Mesendoderm (in vitro differentiated cells): Measurements from ENCODE around the gene IMPACT. TPM values are rescaled to one million over a fixed set of nuclear protein-coding genes. Genes with fewer than 3 reads are reported as not detected.

Experiments
- DNase-seq: peaks from one replicate; pipeline ENCODE4 v3.0.0; 2013
- H2AK5ac ChIP-seq: 2 replicates; pipeline ENCODE4 v1.6.1; 2013; ENCODE audit warnings: low read length, inconsistent platforms
- H2BK120ac ChIP-seq: 2 replicates; pipeline ENCODE4 v1.6.1; 2013; ENCODE audit warnings: low read depth, mild to moderate bottlenecking, low read length, moderate library complexity, mixed read lengths
- H2BK15ac ChIP-seq: replicated peaks from 2 replicates; pipeline ENCODE4 v1.6.1; 2013; ENCODE audit warnings: low read depth, mild to moderate bottlenecking, moderate library complexity
- H2BK5ac ChIP-seq: 2 replicates; pipeline ENCODE4 v1.6.1; 2013; ENCODE audit warnings: low read length, inconsistent platforms
- H3K18ac ChIP-seq: 2 replicates; pipeline ENCODE4 v1.6.1; 2013; ENCODE audit warnings: mild to moderate bottlenecking, low read length, mixed read lengths
- H3K23ac ChIP-seq: one replicate; pipeline ENCODE4 v1.6.1; 2013; ENCODE audit warnings: low read length
- H3K27ac ChIP-seq: 2 replicates; pipeline ENCODE4 v1.5.1; 2013; ENCODE audit warnings: low read depth, mild to moderate bottlenecking, inconsistent platforms, low read length, moderate library complexity
- H3K27me3 ChIP-seq: 2 replicates; pipeline ENCODE4 v1.6.1; 2013; ENCODE audit warnings: low read length, control low read depth, mild to moderate bottlenecking, inconsistent platforms; ENCODE audit not compliant: insufficient read depth, poor library complexity
- H3K36me3 ChIP-seq: 2 replicates; pipeline ENCODE4 v1.6.1; 2013; ENCODE audit warnings: low read length, inconsistent platforms; ENCODE audit not compliant: control insufficient read depth, insufficient read depth
- H3K4ac ChIP-seq: one replicate; pipeline ENCODE4 v1.6.1; 2013; ENCODE audit warnings: low read depth, mild to moderate bottlenecking, low read length, moderate library complexity
- H3K4me1 ChIP-seq: 2 replicates; pipeline ENCODE4 v1.6.1; 2013; ENCODE audit warnings: low read depth, low read length, inconsistent platforms; ENCODE audit not compliant: control insufficient read depth
- H3K4me2 ChIP-seq: 2 replicates; pipeline ENCODE4 v1.6.1; 2013; ENCODE audit warnings: low read length
- H3K4me3 ChIP-seq: 2 replicates; pipeline ENCODE4 v1.5.1; 2013; ENCODE audit warnings: mild to moderate bottlenecking, low read length
- H3K56ac ChIP-seq: one replicate; pipeline ENCODE4 v1.6.1; 2013; ENCODE audit warnings: low read length
- H3K79me1 ChIP-seq: 2 replicates; pipeline ENCODE4 v1.6.1; 2013; ENCODE audit warnings: low read length, inconsistent platforms
- H3K79me2 ChIP-seq: 2 replicates; pipeline ENCODE4 v1.6.1; 2013; ENCODE audit warnings: mild to moderate bottlenecking, low read length; ENCODE audit not compliant: control insufficient read depth, insufficient read depth
- H3K9ac ChIP-seq: 2 replicates; pipeline ENCODE4 v1.6.1; 2013; ENCODE audit warnings: low read length, inconsistent platforms
- H4K5ac ChIP-seq: one replicate; pipeline ENCODE4 v1.6.1; 2013; ENCODE audit warnings: low read length
- H4K8ac ChIP-seq: one replicate; pipeline ENCODE4 v1.6.1; 2013; ENCODE audit warnings: low read depth, mild to moderate bottlenecking, control low read depth, low read length, moderate library complexity
- WGBS: extraction: QIAGEN DNeasy Blood & Tissue Kit; methylation state at CpG from one replicate; pipeline ENCODE4 v1.1.7; 2013; ENCODE audit warnings: low lambda C conversion rate, missing lambda C conversion rate; ENCODE audit not compliant: insufficient coverage; ENCODE audit errors: extremely low coverage; 5-methylcytosine and 5-hydroxymethylcytosine counted together
- polyA plus RNA-seq, 2 experiments: library from polyadenylated mRNA; stranded (reverse); fragments of 200-250 nt; gene quantifications; one replicate each; pipeline ENCODE4 v1.2.3, GENCODE V29; 2013

The IMPACT gene, protein sequence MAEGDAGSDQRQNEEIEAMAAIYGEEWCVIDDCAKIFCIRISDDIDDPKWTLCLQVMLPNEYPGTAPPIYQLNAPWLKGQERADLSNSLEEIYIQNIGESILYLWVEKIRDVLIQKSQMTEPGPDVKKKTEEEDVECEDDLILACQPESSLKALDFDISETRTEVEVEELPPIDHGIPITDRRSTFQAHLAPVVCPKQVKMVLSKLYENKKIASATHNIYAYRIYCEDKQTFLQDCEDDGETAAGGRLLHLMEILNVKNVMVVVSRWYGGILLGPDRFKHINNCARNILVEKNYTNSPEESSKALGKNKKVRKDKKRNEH
- 38.5 TPM for polyA plus RNA-seq (2013, experiment 1 of 2)
- 39.2 TPM for polyA plus RNA-seq (2013, experiment 2 of 2)

DNA sequence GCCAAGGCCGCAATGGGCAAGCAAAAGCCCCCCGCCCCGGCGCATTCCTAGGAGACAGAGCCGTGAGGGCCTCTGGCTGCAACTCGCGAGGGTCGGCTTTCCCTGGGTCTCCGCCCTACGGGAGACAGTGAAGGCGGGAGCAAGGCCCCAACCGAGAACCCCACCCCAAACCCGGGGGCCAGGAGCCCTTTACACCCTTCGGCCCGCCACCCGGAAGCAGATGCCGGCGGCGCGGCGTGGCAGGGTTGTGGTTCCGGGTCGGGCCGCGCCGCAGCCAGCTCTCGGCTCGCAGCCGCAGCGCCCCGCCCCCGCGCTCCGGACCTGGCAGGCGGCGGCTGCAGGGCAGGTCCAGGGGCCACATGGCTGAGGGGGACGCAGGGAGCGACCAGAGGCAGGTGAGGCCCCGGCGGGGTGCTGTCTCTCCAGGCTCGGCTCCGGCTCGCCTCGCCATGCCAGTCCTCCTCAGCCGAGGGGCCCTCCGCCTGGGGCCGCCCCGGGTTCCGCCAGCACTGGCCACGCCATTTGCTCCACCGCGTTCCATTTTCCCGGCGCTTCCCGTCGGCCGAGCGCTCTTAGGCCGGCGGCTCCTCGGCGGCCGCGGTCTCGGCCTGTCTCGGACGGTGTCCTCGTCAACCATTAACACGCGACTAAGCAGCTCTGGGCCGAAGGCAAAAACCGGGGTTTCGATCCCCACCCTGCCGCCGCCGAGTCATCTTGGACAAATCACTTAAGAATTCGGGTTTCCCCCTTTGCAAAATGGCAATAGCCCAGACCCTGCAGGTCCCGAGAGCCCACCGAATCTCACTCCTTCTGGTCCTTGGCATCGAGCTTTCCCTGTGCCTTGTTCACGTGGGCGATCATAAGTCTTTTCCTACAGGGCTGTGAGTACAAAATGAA lies at the start of gene IMPACT:
TSS of gene IMPACT (plus strand) at position 273 of the 897 bp plus-strand sequence. CDS start at position 360, 87 bp downstream.
- H3K9ac ChIP-seq, result peak within 1 kb of the TSS; percentile 96
- DNase-seq, result peak; percentile 96
- H3K4ac ChIP-seq, result peak within 1 kb of the TSS; percentile 61
- peak within 1 kb of the TSS; percentile 75 for H3K18ac ChIP-seq
- WGBS, result no CpG with 5 or more reads among the region's 82 CpGs
- H2BK120ac ChIP-seq, result no peak within 1 kb of the TSS
- H4K5ac ChIP-seq, result peak within 1 kb of the TSS; percentile 85
- peak within 1 kb of the TSS; percentile 78 for H3K4me3 ChIP-seq
- H3K4me1 ChIP-seq, result no peaks in the 10 kb centered on the region
- peaks cover 2% of the 10 kb centered on the region for H3K79me1 ChIP-seq
- peak within 1 kb of the TSS; percentile 76 for H3K4me2 ChIP-seq
- no peaks in the 10 kb centered on the region for H3K79me2 ChIP-seq
- H3K36me3 ChIP-seq, result no peaks in the 10 kb centered on the region
- peak within 1 kb of the TSS; percentile 100 for H4K8ac ChIP-seq
- H2AK5ac ChIP-seq, result no peak within 1 kb of the TSS
- peak within 1 kb of the TSS; percentile 72 for H3K23ac ChIP-seq
- H3K27me3 ChIP-seq, result no peaks in the 10 kb centered on the region
- peak within 1 kb of the TSS; percentile 96 for H3K27ac ChIP-seq
- H2BK15ac ChIP-seq, result no peak within 1 kb of the TSS
- peak within 1 kb of the TSS; percentile 97 for H3K56ac ChIP-seq
- peak within 1 kb of the TSS; percentile 72 for H2BK5ac ChIP-seq

DNA sequence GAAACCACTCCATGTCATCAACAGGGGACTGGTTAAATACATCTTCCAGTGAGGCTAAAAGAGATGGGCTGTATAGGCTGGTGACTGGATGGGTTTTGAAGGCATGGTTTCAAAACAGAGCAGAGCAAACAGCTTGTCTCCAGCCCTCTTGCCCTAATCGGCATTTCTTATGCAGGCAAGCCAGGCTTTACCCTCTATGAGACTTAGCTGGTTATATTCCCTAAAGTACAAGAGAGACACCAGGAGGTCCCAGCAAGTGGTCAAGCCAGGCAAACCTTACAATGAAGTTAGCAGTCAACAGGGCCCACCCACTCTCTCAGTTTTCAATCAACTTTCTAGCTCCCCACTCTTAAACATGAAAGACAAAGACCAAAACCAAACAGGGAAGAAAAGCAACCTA lies 47.9 kb upstream of the IMPACT start:
- no peak for DNase-seq

DNA sequence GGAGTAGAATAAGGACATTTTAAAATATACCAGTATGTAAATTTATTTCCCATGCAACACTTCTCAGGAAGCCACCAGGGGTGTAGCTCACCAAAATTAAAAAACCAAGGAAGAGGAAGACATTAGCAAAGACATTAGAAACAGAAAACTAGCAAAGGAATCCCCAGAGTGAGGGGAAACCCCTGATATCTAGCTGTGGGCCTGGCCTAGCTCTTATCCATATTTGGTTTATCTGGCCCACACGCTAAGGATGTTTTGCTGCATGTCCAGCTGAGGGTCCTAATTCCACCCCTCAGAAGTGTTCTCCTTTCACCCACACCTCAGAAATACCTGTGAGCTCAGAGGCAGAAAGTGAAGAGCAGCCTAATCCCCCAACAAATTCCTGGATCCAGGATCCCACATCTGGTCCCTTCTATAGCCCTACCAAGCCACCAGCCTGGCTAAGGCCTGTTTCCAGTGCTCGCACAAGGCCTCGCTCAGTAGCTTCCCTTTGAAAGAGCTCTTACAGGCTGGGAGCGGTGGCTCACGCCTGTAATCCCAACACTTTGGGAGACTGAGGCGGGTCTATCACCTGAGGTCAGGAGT lies 46.2 kb upstream of the IMPACT start:
- Histone ChIP-seq H2BK15ac (no peak overlapping the region), H3K56ac (peak overlapping the region; percentile 49), H3K79me2 (no peaks in the 10 kb centered on the region), H3K9ac (no peak overlapping the region), H4K5ac (no peak overlapping the region), H4K8ac (no peak overlapping the region), H3K79me1 (no peaks in the 10 kb centered on the region), H3K4ac (no peak overlapping the region), H3K23ac (no peak overlapping the region), H3K4me2 (no peak overlapping the region), H3K27ac (no peak overlapping the region), H3K18ac (no peak overlapping the region), H2BK120ac (no peak overlapping the region), H2BK5ac (no peak overlapping the region), H3K36me3 (no peaks in the 10 kb centered on the region), H2AK5ac (no peak overlapping the region), H3K27me3 (no peaks in the 10 kb centered on the region), H3K4me1 (peaks cover 2% of the 10 kb centered on the region), H3K4me3 (no peak overlapping the region)
- no CpG with 5 or more reads among the region's 6 CpGs for WGBS
- peak; percentile 37 for DNase-seq

More for the DNA sequence above, 47.9 kb upstream of the IMPACT start:
- Histone ChIP-seq H3K36me3 (no peaks in the 10 kb centered on the region), H3K9ac (no peak overlapping the region), H4K8ac (no peak overlapping the region), H3K4me3 (no peak overlapping the region), H3K4me2 (no peak overlapping the region), H3K23ac (no peak overlapping the region), H3K27ac (no peak overlapping the region), H3K27me3 (no peaks in the 10 kb centered on the region), H3K56ac (peak overlapping the region; percentile 17), H2AK5ac (no peak overlapping the region), H3K79me1 (no peaks in the 10 kb centered on the region), H2BK5ac (no peak overlapping the region), H4K5ac (no peak overlapping the region), H2BK120ac (no peak overlapping the region), H3K4ac (no peak overlapping the region), H2BK15ac (no peak overlapping the region), H3K4me1 (peaks cover 7% of the 10 kb centered on the region), H3K79me2 (no peaks in the 10 kb centered on the region), H3K18ac (peak overlapping the region; percentile 23)
- WGBS, result no CpG with 5 or more reads among the region's 1 CpG

DNA sequence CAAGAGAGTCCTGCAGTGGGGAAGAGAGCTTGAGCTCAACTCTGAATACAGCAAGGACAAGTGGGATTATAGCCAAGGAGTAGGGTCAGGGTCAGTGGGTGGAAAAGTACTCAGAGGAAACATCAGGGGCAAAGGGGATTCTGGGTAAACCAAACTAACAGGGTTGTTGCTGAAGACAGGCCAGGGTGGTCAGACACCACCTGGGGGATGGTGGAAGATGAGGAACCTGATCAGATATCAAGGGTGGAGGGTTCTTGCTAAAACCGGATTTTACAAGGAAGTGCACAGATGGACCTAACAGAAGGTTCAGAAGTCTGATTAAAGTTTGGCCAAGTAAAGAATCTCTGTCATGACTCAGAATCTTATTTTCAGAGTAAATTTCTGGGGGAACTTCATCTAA lies 45.3 kb upstream of the IMPACT start:
- H2BK15ac ChIP-seq, result no peak overlapping the region
- H3K4me3 ChIP-seq, result no peak overlapping the region
- no peak overlapping the region for H2AK5ac ChIP-seq
- WGBS, result no CpG with 5 or more reads among the region's 1 CpG
- H3K4ac ChIP-seq, result no peak overlapping the region
- no peaks in the 10 kb centered on the region for H3K36me3 ChIP-seq
- no peaks in the 10 kb centered on the region for H3K27me3 ChIP-seq
- H3K9ac ChIP-seq, result no peak overlapping the region
- no peak overlapping the region for H4K8ac ChIP-seq
- H3K79me1 ChIP-seq, result no peaks in the 10 kb centered on the region
- H3K79me2 ChIP-seq, result no peaks in the 10 kb centered on the region
- no peak for DNase-seq
- H3K4me2 ChIP-seq, result no peak overlapping the region
- no peak overlapping the region for H2BK120ac ChIP-seq
- no peak overlapping the region for H2BK5ac ChIP-seq
- H3K23ac ChIP-seq, result no peak overlapping the region
- no peak overlapping the region for H3K56ac ChIP-seq
- no peak overlapping the region for H3K18ac ChIP-seq
- no peak overlapping the region for H4K5ac ChIP-seq
- H3K27ac ChIP-seq, result no peak overlapping the region
- peaks cover 2% of the 10 kb centered on the region for H3K4me1 ChIP-seq

DNA sequence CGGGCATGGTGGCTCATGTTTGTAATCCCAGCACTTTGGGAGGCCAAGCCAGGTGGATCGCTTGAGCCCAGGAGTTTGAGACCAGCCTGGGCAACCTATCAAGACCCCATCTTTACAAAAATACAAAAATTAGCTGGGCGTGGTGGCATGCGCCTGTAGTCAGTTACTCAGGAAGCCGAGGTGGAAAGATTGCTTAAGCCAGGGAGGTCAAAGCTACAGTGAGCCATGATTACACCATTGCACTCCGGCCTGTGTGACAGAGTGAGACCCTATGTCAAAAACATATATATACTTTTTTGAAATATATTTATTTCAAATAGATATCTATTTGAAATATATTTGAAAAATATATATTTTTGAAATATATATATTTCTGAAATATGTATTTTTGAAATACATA lies 39.8 kb upstream of the IMPACT start:
- H4K8ac ChIP-seq, result no peak overlapping the region
- no peak overlapping the region for H3K23ac ChIP-seq
- no peak overlapping the region for H3K9ac ChIP-seq
- no peak overlapping the region for H3K4ac ChIP-seq
- no peak overlapping the region for H2BK15ac ChIP-seq
- no peak overlapping the region for H4K5ac ChIP-seq
- no peaks in the 10 kb centered on the region for H3K79me2 ChIP-seq
- no CpG with 5 or more reads among the region's 6 CpGs for WGBS
- H2BK5ac ChIP-seq, result no peak overlapping the region
- no peak overlapping the region for H3K56ac ChIP-seq
- H3K36me3 ChIP-seq, result no peaks in the 10 kb centered on the region
- H3K18ac ChIP-seq, result no peak overlapping the region
- no peak overlapping the region for H3K27ac ChIP-seq
- H3K79me1 ChIP-seq, result no peaks in the 10 kb centered on the region
- H2BK120ac ChIP-seq, result no peak overlapping the region
- H2AK5ac ChIP-seq, result no peak overlapping the region
- no peaks in the 10 kb centered on the region for H3K27me3 ChIP-seq
- H3K4me1 ChIP-seq, result no peaks in the 10 kb centered on the region
- no peak for DNase-seq
- no peak overlapping the region for H3K4me2 ChIP-seq
- H3K4me3 ChIP-seq, result no peak overlapping the region
